Measurements from ENCODE around the gene KIF25.

Gene KIF25

DNA sequence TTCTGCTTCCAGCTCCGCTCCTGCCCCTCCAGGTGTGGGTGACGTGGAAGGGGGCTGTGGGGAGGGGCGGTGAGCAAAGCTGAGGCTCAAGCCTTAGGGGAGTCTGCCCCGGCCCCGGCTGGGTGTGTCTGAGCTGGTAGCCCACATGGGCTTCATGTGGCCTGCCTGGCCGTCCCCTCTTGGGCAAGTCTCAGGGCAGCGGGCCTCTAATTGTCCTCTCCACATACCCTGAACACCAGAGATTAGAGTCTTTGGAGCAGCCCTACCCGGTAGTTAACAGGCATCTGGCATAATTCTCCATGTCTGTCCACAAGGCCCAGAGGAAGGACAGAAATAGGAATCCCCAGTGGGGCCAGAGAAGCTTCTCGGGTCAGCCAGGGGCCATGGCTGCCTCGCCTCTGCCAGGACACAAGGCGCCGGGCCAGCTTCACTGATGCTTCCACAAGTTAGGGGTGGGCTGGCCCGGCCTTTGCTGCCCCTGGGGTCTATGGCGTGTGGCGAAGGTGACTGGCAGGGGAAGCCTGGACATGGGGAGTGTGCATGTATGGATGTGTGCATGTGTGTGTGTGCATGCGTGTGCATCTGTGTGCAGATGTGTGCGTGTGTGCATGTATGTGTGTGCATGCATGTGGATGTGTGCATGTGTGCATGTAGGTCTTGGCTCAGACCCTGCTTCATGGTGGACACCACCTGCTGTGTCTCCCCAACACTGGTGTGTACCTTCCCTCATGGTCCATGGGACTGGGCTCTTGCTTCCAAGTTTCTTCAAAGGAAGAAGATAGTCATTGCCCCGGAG is 57.5 kb downstream of the KIF25 start:
- Histone ChIP-seq H3K4me3 (ENCODE audit: low read depth in 1 of 2, low read length in 2 of 2) (no peak overlapping the region), H3K27me3 (ENCODE audit: low read depth, low read length) (no peaks in the 10 kb centered on the region), H3K36me3 (ENCODE audit: control insufficient read depth in 1 of 2, insufficient read depth in 2 of 2, low read length in 2 of 2) (no peaks in the 10 kb centered on the region), H3K9me3 (ENCODE audit: control insufficient read depth in 1 of 2, low read length in 2 of 2) (no peaks in the 10 kb centered on the region), H3K27ac (ENCODE audit: low read length) (no peak overlapping the region), H3K4me1 (ENCODE audit: control insufficient read depth in 1 of 2, insufficient read depth in 2 of 2, low read length in 2 of 2) (no peaks in the 10 kb centered on the region)

DNA sequence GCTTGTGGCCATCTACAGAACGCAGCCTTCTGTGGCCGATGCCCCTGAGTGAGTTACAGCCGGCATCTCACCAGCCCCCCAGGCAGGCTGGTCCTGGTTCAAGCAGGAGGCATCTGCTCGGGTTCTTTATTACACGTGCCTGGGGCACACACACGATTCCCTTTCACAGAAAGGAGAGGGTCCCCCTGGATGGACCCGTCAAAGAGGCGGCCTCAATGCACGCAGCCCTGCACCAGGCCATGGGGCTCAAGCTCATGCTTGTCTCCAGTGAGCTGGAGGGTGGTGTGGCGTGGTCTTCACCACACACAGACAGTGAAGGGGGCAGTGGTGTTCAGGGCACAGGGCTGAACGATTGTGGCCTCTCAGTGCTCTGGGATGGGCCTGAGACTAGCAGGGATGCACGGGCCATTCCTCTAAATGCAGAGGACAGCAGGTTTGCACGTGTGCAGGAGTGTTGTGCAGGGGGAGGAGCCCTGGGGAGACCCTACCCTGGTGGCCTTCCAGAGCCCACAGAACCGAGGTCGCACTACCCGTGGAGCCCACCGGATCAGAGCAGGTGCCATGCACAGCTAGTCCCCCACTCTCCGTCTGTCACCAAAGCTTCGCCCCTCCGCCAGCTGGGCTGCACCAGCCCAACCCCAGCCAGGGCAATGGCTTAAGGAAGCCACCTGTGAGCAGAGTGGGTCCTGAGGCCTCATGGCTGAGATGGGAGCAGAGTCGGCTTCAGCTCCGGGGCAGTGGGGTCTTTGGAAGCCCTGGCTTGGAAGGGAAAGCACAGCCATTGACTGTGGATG is 58.4 kb downstream of the KIF25 start:
- no peaks in the 10 kb centered on the region for H3K9me3 ChIP-seq (ENCODE audit: control insufficient read depth in 1 of 2, low read length in 2 of 2)
- no peaks in the 10 kb centered on the region for H3K27me3 ChIP-seq (ENCODE audit: low read depth, low read length)
- no peak overlapping the region for H3K4me3 ChIP-seq (ENCODE audit: low read depth in 1 of 2, low read length in 2 of 2)
- peaks cover 0 to 6% of the 10 kb centered on the region in 2 donors for H3K4me1 ChIP-seq (ENCODE audit: control insufficient read depth in 1 of 2, insufficient read depth in 2 of 2, low read length in 2 of 2)
- no peaks in the 10 kb centered on the region for H3K36me3 ChIP-seq (ENCODE audit: control insufficient read depth in 1 of 2, insufficient read depth in 2 of 2, low read length in 2 of 2)
- H3K27ac ChIP-seq (ENCODE audit: low read length) = no peak overlapping the region

GRCh38 chr6:168056892-168057527 is 59.5 kb downstream of the KIF25 start:
- Histone ChIP-seq H3K4me1 (ENCODE audit: control insufficient read depth in 1 of 2, insufficient read depth in 2 of 2, low read length in 2 of 2) (peaks cover 0 to 6% of the 10 kb centered on the region in 2 donors), H3K9me3 (ENCODE audit: control insufficient read depth in 1 of 2, low read length in 2 of 2) (no peaks in the 10 kb centered on the region), H3K36me3 (ENCODE audit: control insufficient read depth in 1 of 2, insufficient read depth in 2 of 2, low read length in 2 of 2) (no peaks in the 10 kb centered on the region), H3K4me3 (ENCODE audit: low read depth in 1 of 2, low read length in 2 of 2) (no peak overlapping the region), H3K27me3 (ENCODE audit: low read depth, low read length) (no peaks in the 10 kb centered on the region), H3K27ac (ENCODE audit: low read length) (no peak overlapping the region)

- H3K27ac ChIP-seq (ENCODE audit: low read length) = no peak overlapping the region
- H3K4me3 ChIP-seq (ENCODE audit: low read depth in 1 of 2, low read length in 2 of 2) = no peak overlapping the region
- H3K9me3 ChIP-seq (ENCODE audit: control insufficient read depth in 1 of 2, low read length in 2 of 2) = no peaks in the 10 kb centered on the region
- no peaks in the 10 kb centered on the region for H3K27me3 ChIP-seq (ENCODE audit: low read depth, low read length)
- H3K36me3 ChIP-seq (ENCODE audit: control insufficient read depth in 1 of 2, insufficient read depth in 2 of 2, low read length in 2 of 2) = no peaks in the 10 kb centered on the region
- H3K4me1 ChIP-seq (ENCODE audit: control insufficient read depth in 1 of 2, insufficient read depth in 2 of 2, low read length in 2 of 2) = peaks cover 0 to 6% of the 10 kb centered on the region in 2 donors
These were observed 60.4 kb downstream of the KIF25 start for GRCh38 chr6:168057836-168058235.

DNA sequence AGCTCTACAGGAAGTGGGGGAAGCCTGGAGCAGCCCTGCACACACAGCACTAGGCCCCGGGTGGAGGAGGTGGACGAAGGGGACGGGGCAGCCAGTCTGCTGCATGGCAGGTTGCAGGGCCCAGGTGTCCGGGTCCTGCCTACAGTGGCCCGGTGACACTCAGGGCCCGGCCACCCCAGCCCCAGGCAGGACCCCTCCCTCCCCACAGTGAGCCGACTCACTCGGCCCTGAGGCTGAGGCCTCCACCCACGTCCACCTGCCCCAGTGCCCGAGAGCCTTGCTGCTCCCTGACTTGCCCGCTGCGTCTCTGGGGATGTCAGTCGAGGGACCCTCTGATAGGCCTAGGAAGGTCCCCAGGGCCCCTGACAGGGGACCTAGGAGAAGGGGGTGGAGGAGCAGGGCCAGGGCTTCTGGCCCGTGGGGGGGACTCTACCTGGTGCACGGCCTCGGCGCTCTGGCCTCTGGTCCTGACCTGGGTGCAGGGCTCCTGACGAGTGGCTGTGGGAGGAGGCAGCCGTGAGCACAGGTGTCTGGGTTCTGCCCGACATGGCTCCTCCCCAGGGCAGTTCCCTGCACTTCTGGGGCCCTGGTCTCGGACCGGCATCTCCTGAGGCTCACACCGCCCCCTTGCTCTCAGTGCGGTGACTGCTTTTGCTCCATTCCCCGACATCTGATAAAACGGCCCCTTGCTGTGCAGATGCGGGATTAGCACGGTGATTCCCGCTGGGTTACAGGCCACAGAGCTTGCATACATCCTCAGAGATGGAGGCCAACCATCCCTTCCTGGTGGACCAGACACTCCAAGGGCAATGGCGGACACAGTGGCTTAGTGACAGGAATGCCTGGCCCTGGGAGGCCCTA is 61.5 kb downstream of the KIF25 start:
- Histone ChIP-seq H3K4me1 (ENCODE audit: control insufficient read depth in 1 of 2, insufficient read depth in 2 of 2, low read length in 2 of 2) (peaks cover 0 to 6% of the 10 kb centered on the region in 2 donors), H3K27ac (ENCODE audit: low read length) (no peak overlapping the region), H3K36me3 (ENCODE audit: control insufficient read depth in 1 of 2, insufficient read depth in 2 of 2, low read length in 2 of 2) (no peaks in the 10 kb centered on the region)

GRCh38 chr6:168060521-168060931 is 63.1 kb downstream of the KIF25 start:
- Histone ChIP-seq H3K36me3 (ENCODE audit: control insufficient read depth in 1 of 2, insufficient read depth in 2 of 2, low read length in 2 of 2) (no peaks in the 10 kb centered on the region), H3K27me3 (ENCODE audit: low read depth, low read length) (no peaks in the 10 kb centered on the region), H3K27ac (ENCODE audit: low read length) (no peak overlapping the region), H3K4me3 (ENCODE audit: low read depth in 1 of 2, low read length in 2 of 2) (no peak overlapping the region), H3K4me1 (ENCODE audit: control insufficient read depth in 1 of 2, insufficient read depth in 2 of 2, low read length in 2 of 2) (peaks cover 0 to 6% of the 10 kb centered on the region in 2 donors), H3K9me3 (ENCODE audit: control insufficient read depth in 1 of 2, low read length in 2 of 2) (no peaks in the 10 kb centered on the region)

More for the DNA sequence above, 61.5 kb downstream of the KIF25 start:
- Histone ChIP-seq H3K9me3 (ENCODE audit: control insufficient read depth in 1 of 2, low read length in 2 of 2) (no peaks in the 10 kb centered on the region), H3K4me3 (ENCODE audit: low read depth in 1 of 2, low read length in 2 of 2) (no peak overlapping the region), H3K27me3 (ENCODE audit: low read depth, low read length) (no peaks in the 10 kb centered on the region)

GRCh38 chr6:168061269-168062210 is 64.1 kb downstream of the KIF25 start:
- no peak overlapping the region for H3K4me3 ChIP-seq (ENCODE audit: low read depth in 1 of 2, low read length in 2 of 2)
- no peaks in the 10 kb centered on the region for H3K9me3 ChIP-seq (ENCODE audit: control insufficient read depth in 1 of 2, low read length in 2 of 2)
- peaks cover 0 to 6% of the 10 kb centered on the region in 2 donors for H3K4me1 ChIP-seq (ENCODE audit: control insufficient read depth in 1 of 2, insufficient read depth in 2 of 2, low read length in 2 of 2)
- H3K27me3 ChIP-seq (ENCODE audit: low read depth, low read length) = no peaks in the 10 kb centered on the region
- no peak overlapping the region for H3K27ac ChIP-seq (ENCODE audit: low read length)
- H3K36me3 ChIP-seq (ENCODE audit: control insufficient read depth in 1 of 2, insufficient read depth in 2 of 2, low read length in 2 of 2) = no peaks in the 10 kb centered on the region

DNA sequence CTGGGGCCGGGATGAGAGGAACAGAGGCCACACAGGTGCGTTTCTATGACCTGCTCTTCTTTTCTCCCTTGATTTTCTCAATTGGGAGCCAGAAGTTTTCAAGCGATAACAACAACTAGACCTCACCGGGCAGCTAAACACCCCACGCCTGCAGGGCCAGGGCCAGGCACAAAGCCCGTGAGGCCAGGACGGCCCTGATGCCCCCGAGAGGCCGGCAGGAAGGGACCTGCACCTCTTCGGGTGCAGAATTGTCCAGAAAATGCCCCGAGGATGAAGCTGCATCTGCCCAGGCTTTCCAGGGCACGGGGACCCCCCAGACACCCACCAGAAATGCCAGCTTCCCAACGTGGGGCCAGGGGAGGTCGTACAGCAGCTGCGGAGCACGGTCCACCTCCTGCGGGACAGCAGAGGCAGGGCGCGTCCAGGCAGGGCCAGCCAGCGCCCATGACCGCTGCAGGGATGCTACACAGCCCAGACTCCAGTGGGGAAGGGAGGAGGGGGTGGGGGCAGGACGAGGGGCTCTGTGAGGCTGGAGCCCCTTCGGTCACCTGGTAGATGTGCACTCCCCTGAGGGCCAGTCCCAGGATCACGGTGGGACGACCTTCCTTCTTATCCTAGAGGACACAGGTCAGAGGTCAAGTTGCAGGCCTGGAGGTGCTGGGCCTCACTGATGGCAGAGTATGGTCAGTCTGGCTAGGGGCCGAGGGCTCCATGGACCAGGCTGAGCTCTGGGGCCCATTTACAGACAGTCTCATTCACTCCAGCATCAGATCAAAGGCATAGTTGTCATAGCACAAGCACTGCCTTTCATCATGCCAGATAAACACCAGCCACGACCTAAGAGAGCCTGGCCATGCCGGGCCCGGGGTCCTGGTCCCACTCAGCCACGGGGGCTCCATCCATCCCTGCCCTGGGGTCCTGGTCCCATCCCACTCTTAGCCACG is 65.1 kb downstream of the KIF25 start:
- Histone ChIP-seq H3K27me3 (ENCODE audit: low read depth, low read length) (no peaks in the 10 kb centered on the region), H3K4me3 (ENCODE audit: low read depth in 1 of 2, low read length in 2 of 2) (no peak overlapping the region), H3K36me3 (ENCODE audit: control insufficient read depth in 1 of 2, insufficient read depth in 2 of 2, low read length in 2 of 2) (no peaks in the 10 kb centered on the region), H3K4me1 (ENCODE audit: control insufficient read depth in 1 of 2, insufficient read depth in 2 of 2, low read length in 2 of 2) (peaks cover 0 to 6% of the 10 kb centered on the region in 2 donors), H3K27ac (ENCODE audit: low read length) (no peak overlapping the region), H3K9me3 (ENCODE audit: control insufficient read depth in 1 of 2, low read length in 2 of 2) (no peaks in the 10 kb centered on the region)

DNA sequence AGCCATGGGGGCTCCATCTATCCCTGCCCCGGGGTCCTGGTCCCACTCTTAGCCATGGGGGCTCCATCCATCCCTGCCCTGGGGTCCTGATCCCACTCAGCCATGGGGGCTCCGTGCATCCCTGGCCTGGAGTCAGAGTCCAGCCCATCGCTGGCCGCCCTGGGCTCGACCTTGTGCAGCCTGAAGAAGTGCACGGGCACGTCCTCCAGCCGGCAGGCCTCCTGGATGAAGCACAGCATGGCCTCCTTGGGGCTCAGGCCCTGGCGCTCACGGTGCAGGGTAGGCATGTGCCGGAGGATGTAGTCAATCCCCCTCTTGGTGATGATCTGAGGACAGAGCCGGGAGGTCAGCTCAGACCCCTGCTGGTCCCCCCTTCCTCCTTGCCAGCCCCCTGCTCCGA is 66.0 kb downstream of the KIF25 start:
- H3K27me3 ChIP-seq (ENCODE audit: low read depth, low read length) = no peaks in the 10 kb centered on the region
- H3K9me3 ChIP-seq (ENCODE audit: control insufficient read depth in 1 of 2, low read length in 2 of 2) = no peaks in the 10 kb centered on the region
- peaks cover 0 to 6% of the 10 kb centered on the region in 2 donors for H3K4me1 ChIP-seq (ENCODE audit: control insufficient read depth in 1 of 2, insufficient read depth in 2 of 2, low read length in 2 of 2)
- H3K4me3 ChIP-seq (ENCODE audit: low read depth in 1 of 2, low read length in 2 of 2) = no peak overlapping the region
- no peak overlapping the region for H3K27ac ChIP-seq (ENCODE audit: low read length)
- no peaks in the 10 kb centered on the region for H3K36me3 ChIP-seq (ENCODE audit: control insufficient read depth in 1 of 2, insufficient read depth in 2 of 2, low read length in 2 of 2)
